Pancreas (tissue), 10 donors: ENCODE measurements around the gene REEP3. TPM values are rescaled to one million over a fixed set of nuclear protein-coding genes. Genes with fewer than 3 reads are reported as not detected.

ENCODE experiments used
- ATAC-seq, 4 donors: fragments of 200-7000 bp; cut with Tn5 transposase; one replicate each; pipeline versions ENCODE4 v1.8.0 to v1.9.1; 2020; ENCODE audit warnings: mild to moderate bottlenecking in 4 of 4, moderate library complexity in 4 of 4
- DNase-seq, 6 donors: peaks; one replicate each; pipeline ENCODE4 v3.0.0-alpha.2; 2020
- FAIRE-seq: peaks from 2 replicates; lab custom pipeline; 2012; peaks lifted over from hg19 to GRCh38; lab: Jason Lieb, UNC
- H3K27ac ChIP-seq, 4 donors: fragments of 200-600 bp; sonication (generic); 1 replicate in 3 of 4; 2 replicates in 1 of 4; pipeline versions ENCODE4 v1.5.0 to v1.8.0; 2020
- H3K27me3 ChIP-seq, 4 donors: fragments of 200-600 bp; one replicate each; pipeline ENCODE4 v1.8.0; 2021
- H3K36me3 ChIP-seq, 3 donors: fragments of 200-600 bp; sonication (generic) in 1 of 3; one replicate each; pipeline versions ENCODE4 v1.5.0 to v1.8.0; 2020 to 2021
- H3K4me1 ChIP-seq, 3 donors: fragments of 200-600 bp; one replicate each; pipeline ENCODE4 v1.8.0; 2021
- H3K4me3 ChIP-seq, 4 donors: fragments of 200-600 bp; sonication (generic) in 2 of 4; one replicate each; pipeline versions ENCODE4 v1.5.0 to v1.8.0; 2020 to 2021
- H3K9me3 ChIP-seq, 4 donors: fragments of 200-600 bp; one replicate each; pipeline ENCODE4 v1.8.0; 2021
- CTCF ChIP-seq, 4 donors: fragments of 200-600 bp; sonication (generic) in 3 of 4; IDR thresholded peaks; one replicate each; pipeline versions ENCODE4 v1.5.0 to v1.8.0; 2021; ENCODE audit warnings: antibody characterized with exemption in 4 of 4
- WGBS, 2 donors: extraction: QIAGEN DNeasy Blood & Tissue Kit; methylation state at CpG; one replicate each; pipeline ENCODE4 v1.1.7; 2013; 5-methylcytosine and 5-hydroxymethylcytosine counted together
- intact Hi-C, 3 donors: fragments of 100-400 bp; cut with DNase I; formaldehyde crosslinking; loops; one replicate each; pipeline versions ENCODE4 v1.11.1 to v1.14.2; 2022
- polyA plus RNA-seq, 2 donors: library from polyadenylated mRNA; stranded (reverse); fragments of 200-250 nt; gene quantifications; one replicate each; pipeline ENCODE4 v1.2.3, GENCODE V29; 2013
- total RNA-seq, 6 donors: library from RNA; stranded (reverse); fragmentation: NEBNext Ultra II Directional in 4 of 6; extraction: Animal tissue kit (Norgen Biotek cat#: 25700) in 4 of 6; gene quantifications; one replicate each; pipeline versions ENCODE4 v1.2.1 to v1.2.4, GENCODE V29; 2021 to 2023
- donor health status: healthy with polysubstance abuse.
- donor health status: DM: no; HTN: no; CAD: no; lungs with moderate emphysema.
- donor health status: DM: no; HTN: no; CAD: no.
- donor health status: control.
- donor health status: control.
- donor health status: Bipolar disorder and iron deficiency.
- donor health status: DM: yes; HTN: yes; CAD: no.
- donor health status: DM: no; HTN: no; CAD: no.
- donor health status: DM: no; HTN: no; CAD: no.
- donor health status: DM: yes; HTN: yes; CAD: no.

The REEP3 gene
- total and polyA plus RNA-seq, 8 donors, result 2.7 to 21.3 (median 9.4) TPM

GRCh38 chr10:63578501-63578900, 57.3 kb downstream of the REEP3 start:
- no peak for FAIRE-seq
- H3K36me3 ChIP-seq, result no peaks in the 10 kb centered on the region
- no peaks in the 10 kb centered on the region for H3K27me3 ChIP-seq
- intact Hi-C loops, result no loop called here
- H3K9me3 ChIP-seq, result no peaks in the 10 kb centered on the region
- no peak for ATAC-seq
- no peak overlapping the region for H3K4me3 ChIP-seq
- TF ChIP-seq CTCF (IDR thresholded peaks at IDR 0.05), result no peak
- DNase-seq, result no peak
- no peak overlapping the region for H3K27ac ChIP-seq
- H3K4me1 ChIP-seq, result peaks cover 8 to 12% (median 10%) of the 10 kb centered on the region in 3 donors
- WGBS, 2 donors, result 89 to 91% methylated on average over 7 of the region's 7 CpGs

- intact Hi-C loops, result no loop called here
- Histone ChIP-seq H3K4me1 (peaks cover 0 to 2% (median under 1%) of the 10 kb centered on the region in 3 donors), H3K36me3 (no peaks in the 10 kb centered on the region), H3K27me3 (no peaks in the 10 kb centered on the region), H3K4me3 (no peak overlapping the region), H3K27ac (no peak overlapping the region), H3K9me3 (no peaks in the 10 kb centered on the region)
- no peak for DNase-seq
- TF ChIP-seq CTCF (IDR thresholded peaks at IDR 0.05), result no peak
- no peak for ATAC-seq
- no peak for FAIRE-seq
Measured at GRCh38 chr10:63579371-63580014, 58.3 kb downstream of the REEP3 start.

- 95 to 96% methylated on average over 8 of the region's 8 CpGs for WGBS, 2 donors
- TF ChIP-seq CTCF (IDR thresholded peaks at IDR 0.05), result no peak
- intact Hi-C loops, result no loop called here
- Histone ChIP-seq H3K36me3 (no peaks in the 10 kb centered on the region), H3K4me3 (no peak overlapping the region), H3K9me3 (no peaks in the 10 kb centered on the region), H3K27me3 (no peaks in the 10 kb centered on the region), H3K27ac (no peak overlapping the region), H3K4me1 (no peaks in the 10 kb centered on the region)
- FAIRE-seq (no peak), DNase-seq (no peak), ATAC-seq (no peak)
Measured at GRCh38 chr10:63582690-63583089, 61.5 kb downstream of the REEP3 start.

GRCh38 chr10:63583397-63583796, 62.2 kb downstream of the REEP3 start:
- no peak for FAIRE-seq
- WGBS, 2 donors, result 75 to 76% methylated on average over 3 of the region's 3 CpGs
- no peak overlapping the region for H3K27ac ChIP-seq

More at GRCh38 chr10:63583397-63583796, 62.2 kb downstream of the REEP3 start:
- no peak for TF ChIP-seq CTCF (IDR thresholded peaks at IDR 0.05)
- H3K36me3 ChIP-seq, result no peaks in the 10 kb centered on the region
- intact Hi-C loops, result no loop called here
- no peak for ATAC-seq
- no peaks in the 10 kb centered on the region for H3K9me3 ChIP-seq
- no peaks in the 10 kb centered on the region for H3K4me1 ChIP-seq
- H3K4me3 ChIP-seq, result no peak overlapping the region
- no peak for DNase-seq
- no peaks in the 10 kb centered on the region for H3K27me3 ChIP-seq
